Mesendoderm (in vitro differentiated cells): ENCODE results near the gene HOXB8.

Experiments
- DNase-seq: peaks from one replicate; pipeline ENCODE4 v3.0.0; 2013
- H2AK5ac ChIP-seq: 2 replicates; pipeline ENCODE4 v1.6.1; 2013; ENCODE audit warnings: low read length, inconsistent platforms
- H2BK120ac ChIP-seq: 2 replicates; pipeline ENCODE4 v1.6.1; 2013; ENCODE audit warnings: low read depth, mild to moderate bottlenecking, low read length, moderate library complexity, mixed read lengths
- H2BK15ac ChIP-seq: replicated peaks from 2 replicates; pipeline ENCODE4 v1.6.1; 2013; ENCODE audit warnings: low read depth, mild to moderate bottlenecking, moderate library complexity
- H2BK5ac ChIP-seq: 2 replicates; pipeline ENCODE4 v1.6.1; 2013; ENCODE audit warnings: low read length, inconsistent platforms
- H3K18ac ChIP-seq: 2 replicates; pipeline ENCODE4 v1.6.1; 2013; ENCODE audit warnings: mild to moderate bottlenecking, low read length, mixed read lengths
- H3K23ac ChIP-seq: one replicate; pipeline ENCODE4 v1.6.1; 2013; ENCODE audit warnings: low read length
- H3K27ac ChIP-seq: 2 replicates; pipeline ENCODE4 v1.5.1; 2013; ENCODE audit warnings: low read depth, mild to moderate bottlenecking, inconsistent platforms, low read length, moderate library complexity
- H3K27me3 ChIP-seq: 2 replicates; pipeline ENCODE4 v1.6.1; 2013; ENCODE audit warnings: low read length, control low read depth, mild to moderate bottlenecking, inconsistent platforms; ENCODE audit not compliant: insufficient read depth, poor library complexity
- H3K36me3 ChIP-seq: 2 replicates; pipeline ENCODE4 v1.6.1; 2013; ENCODE audit warnings: low read length, inconsistent platforms; ENCODE audit not compliant: control insufficient read depth, insufficient read depth
- H3K4ac ChIP-seq: one replicate; pipeline ENCODE4 v1.6.1; 2013; ENCODE audit warnings: low read depth, mild to moderate bottlenecking, low read length, moderate library complexity
- H3K4me1 ChIP-seq: 2 replicates; pipeline ENCODE4 v1.6.1; 2013; ENCODE audit warnings: low read depth, low read length, inconsistent platforms; ENCODE audit not compliant: control insufficient read depth
- H3K4me2 ChIP-seq: 2 replicates; pipeline ENCODE4 v1.6.1; 2013; ENCODE audit warnings: low read length
- H3K4me3 ChIP-seq: 2 replicates; pipeline ENCODE4 v1.5.1; 2013; ENCODE audit warnings: mild to moderate bottlenecking, low read length
- H3K56ac ChIP-seq: one replicate; pipeline ENCODE4 v1.6.1; 2013; ENCODE audit warnings: low read length
- H3K79me1 ChIP-seq: 2 replicates; pipeline ENCODE4 v1.6.1; 2013; ENCODE audit warnings: low read length, inconsistent platforms
- H3K79me2 ChIP-seq: 2 replicates; pipeline ENCODE4 v1.6.1; 2013; ENCODE audit warnings: mild to moderate bottlenecking, low read length; ENCODE audit not compliant: control insufficient read depth, insufficient read depth
- H3K9ac ChIP-seq: 2 replicates; pipeline ENCODE4 v1.6.1; 2013; ENCODE audit warnings: low read length, inconsistent platforms
- H4K5ac ChIP-seq: one replicate; pipeline ENCODE4 v1.6.1; 2013; ENCODE audit warnings: low read length
- H4K8ac ChIP-seq: one replicate; pipeline ENCODE4 v1.6.1; 2013; ENCODE audit warnings: low read depth, mild to moderate bottlenecking, control low read depth, low read length, moderate library complexity
- WGBS: extraction: QIAGEN DNeasy Blood & Tissue Kit; methylation state at CpG from one replicate; pipeline ENCODE4 v1.1.7; 2013; ENCODE audit warnings: low lambda C conversion rate, missing lambda C conversion rate; ENCODE audit not compliant: insufficient coverage; ENCODE audit errors: extremely low coverage; 5-methylcytosine and 5-hydroxymethylcytosine counted together

HOXB8 gene

GRCh38 chr17:48616717-48617470 is 1.8 kb upstream of the HOXB8 start:
- Histone ChIP-seq H3K9ac (no peak overlapping the region), H3K27me3 (peaks cover 90% of the 10 kb centered on the region), H3K27ac (no peak overlapping the region), H3K18ac (no peak overlapping the region), H4K5ac (no peak overlapping the region), H3K4me3 (no peak overlapping the region), H3K79me1 (no peaks in the 10 kb centered on the region), H3K56ac (no peak overlapping the region), H2BK5ac (no peak overlapping the region), H2BK120ac (no peak overlapping the region), H3K23ac (no peak overlapping the region), H2BK15ac (no peak overlapping the region), H2AK5ac (no peak overlapping the region), H3K79me2 (no peaks in the 10 kb centered on the region), H3K4ac (no peak overlapping the region), H3K36me3 (no peaks in the 10 kb centered on the region), H4K8ac (no peak overlapping the region), H3K4me2 (no peak overlapping the region), H3K4me1 (no peaks in the 10 kb centered on the region)
- no peak for DNase-seq
- no CpG with 5 or more reads among the region's 15 CpGs for WGBS

GRCh38 chr17:48615963-48616716 is 1.0 kb upstream of the HOXB8 start:
- no peak overlapping the region for H3K56ac ChIP-seq
- H3K27ac ChIP-seq: no peak overlapping the region
- no peak overlapping the region for H2BK5ac ChIP-seq
- no peaks in the 10 kb centered on the region for H3K79me2 ChIP-seq
- no peak overlapping the region for H3K18ac ChIP-seq
- H3K36me3 ChIP-seq: no peaks in the 10 kb centered on the region
- H3K4me3 ChIP-seq: no peak overlapping the region
- H3K23ac ChIP-seq: no peak overlapping the region
- H2BK15ac ChIP-seq: no peak overlapping the region
- no peaks in the 10 kb centered on the region for H3K79me1 ChIP-seq
- H4K5ac ChIP-seq: no peak overlapping the region
- H3K27me3 ChIP-seq: peaks cover 89% of the 10 kb centered on the region
- H3K4me1 ChIP-seq: no peaks in the 10 kb centered on the region
- no peak overlapping the region for H2BK120ac ChIP-seq
- H4K8ac ChIP-seq: no peak overlapping the region
- no peak for DNase-seq
- no peak overlapping the region for H3K9ac ChIP-seq
- no peak overlapping the region for H2AK5ac ChIP-seq
- H3K4me2 ChIP-seq: no peak overlapping the region
- WGBS: no CpG with 5 or more reads among the region's 17 CpGs
- H3K4ac ChIP-seq: no peak overlapping the region

GRCh38 chr17:48613862-48614694 is 1.0 kb downstream of the HOXB8 start:
- H3K79me1 ChIP-seq: no peaks in the 10 kb centered on the region
- H3K9ac ChIP-seq: peak overlapping the region; percentile 21
- peak overlapping the region; percentile 50 for H3K4me2 ChIP-seq
- H3K4me1 ChIP-seq: no peaks in the 10 kb centered on the region
- no peak overlapping the region for H3K27ac ChIP-seq
- peak; percentile 70 for DNase-seq
- H2BK5ac ChIP-seq: no peak overlapping the region
- H4K8ac ChIP-seq: no peak overlapping the region
- no peak overlapping the region for H3K18ac ChIP-seq
- no peak overlapping the region for H2BK120ac ChIP-seq
- peak overlapping the region; percentile 42 for H3K56ac ChIP-seq
- no peak overlapping the region for H4K5ac ChIP-seq
- no peak overlapping the region for H2BK15ac ChIP-seq
- no CpG with 5 or more reads among the region's 55 CpGs for WGBS
- H3K79me2 ChIP-seq: no peaks in the 10 kb centered on the region
- no peak overlapping the region for H3K4me3 ChIP-seq
- H2AK5ac ChIP-seq: no peak overlapping the region
- peak overlapping the region; percentile 94 for H3K23ac ChIP-seq
- H3K27me3 ChIP-seq: peaks cover 89% of the 10 kb centered on the region
- no peak overlapping the region for H3K4ac ChIP-seq
- H3K36me3 ChIP-seq: no peaks in the 10 kb centered on the region

- Histone ChIP-seq H3K36me3 (no peaks in the 10 kb centered on the region), H2BK15ac (no peak overlapping the region), H2BK120ac (no peak overlapping the region), H3K9ac (no peak overlapping the region), H4K8ac (no peak overlapping the region), H3K27ac (no peak overlapping the region), H3K27me3 (peaks cover 89% of the 10 kb centered on the region), H2BK5ac (no peak overlapping the region), H3K79me1 (no peaks in the 10 kb centered on the region), H3K4ac (no peak overlapping the region), H3K23ac (no peak overlapping the region), H3K18ac (no peak overlapping the region), H3K4me3 (no peak overlapping the region), H2AK5ac (no peak overlapping the region), H3K56ac (no peak overlapping the region), H3K4me2 (peak overlapping the region; percentile 9), H4K5ac (no peak overlapping the region), H3K79me2 (no peaks in the 10 kb centered on the region), H3K4me1 (no peaks in the 10 kb centered on the region)
- peak; percentile 76 for DNase-seq
- WGBS: no CpG with 5 or more reads among the region's 67 CpGs
Measured at GRCh38 chr17:48612854-48613691, 2.0 kb downstream of the HOXB8 start.

GRCh38 chr17:48612456-48612853 is 2.6 kb downstream of the HOXB8 start:
- H3K23ac ChIP-seq: no peak overlapping the region
- H4K8ac ChIP-seq: no peak overlapping the region
- no peak overlapping the region for H3K9ac ChIP-seq
- no peak overlapping the region for H2AK5ac ChIP-seq
- no peak overlapping the region for H3K4ac ChIP-seq
- peak overlapping the region; percentile 20 for H3K4me2 ChIP-seq
- no peaks in the 10 kb centered on the region for H3K36me3 ChIP-seq
- H3K56ac ChIP-seq: no peak overlapping the region
- no peaks in the 10 kb centered on the region for H3K79me2 ChIP-seq
- no peaks in the 10 kb centered on the region for H3K79me1 ChIP-seq
- no peaks in the 10 kb centered on the region for H3K4me1 ChIP-seq
- H3K4me3 ChIP-seq: no peak overlapping the region
- no CpG with 5 or more reads among the region's 15 CpGs for WGBS
- H3K27ac ChIP-seq: no peak overlapping the region
- no peak overlapping the region for H4K5ac ChIP-seq
- H2BK15ac ChIP-seq: no peak overlapping the region
- no peak overlapping the region for H2BK120ac ChIP-seq
- H3K27me3 ChIP-seq: peaks cover 89% of the 10 kb centered on the region
- no peak overlapping the region for H3K18ac ChIP-seq
- no peak overlapping the region for H2BK5ac ChIP-seq
- DNase-seq: no peak
